H1 (cell line): ENCODE results near the gene IL18R1.

Experiments
- ATF3 ChIP-seq: IDR thresholded peaks from 2 replicates; pipeline ENCODE4 v1.6.1; 2011; ENCODE audit warnings: low read depth, mild to moderate bottlenecking, low read length; ENCODE audit not compliant: insufficient read depth
- CTCF ChIP-seq, 3 experiments: IDR thresholded peaks; 1 replicate in 2 of 3; 2 replicates in 1 of 3; pipeline versions ENCODE4 v1.5.1 to v1.6.1; 2011; ENCODE audit warnings: low read length in 3 of 3, mild to moderate bottlenecking in 3 of 3, inconsistent platforms in 2 of 3, low read depth in 1 of 3, moderate library complexity in 1 of 3; ENCODE audit not compliant: insufficient read depth in 1 of 3; ENCODE audit errors: control extremely low read depth in 1 of 3
- EZH2 ChIP-seq: fragments of 200-600 bp; sonication (generic); IDR thresholded peaks from 2 replicates; pipeline ENCODE4 v1.7.1; 2012; ENCODE audit warnings: low read depth, mild to moderate bottlenecking, moderate library complexity, low read length, inconsistent platforms; ENCODE audit not compliant: severe bottlenecking
- JUN ChIP-seq: IDR thresholded peaks from 2 replicates; pipeline ENCODE4 v1.6.1; 2011; ENCODE audit warnings: low read depth, mild to moderate bottlenecking, improper control_type of control experiment, low read length
- POLR2A ChIP-seq, 2 experiments: IDR thresholded peaks; 1 replicate in 1 of 2; 2 replicates in 1 of 2; pipeline ENCODE4 v1.6.1; 2011; ENCODE audit warnings: low read depth in 2 of 2, low read length in 2 of 2, mild to moderate bottlenecking in 2 of 2; ENCODE audit errors: control extremely low read depth in 1 of 2
- RAD21 ChIP-seq, 2 experiments: IDR thresholded peaks in 1 of 2; conservative IDR thresholded peaks in 1 of 2; 2 replicates each; pipeline ENCODE4 v1.6.1; 2011; ENCODE audit warnings: low read depth in 2 of 2, low read length in 2 of 2, improper control_type of control experiment in 1 of 2, inconsistent platforms in 1 of 2, mild to moderate bottlenecking in 1 of 2, moderate library complexity in 1 of 2
- SP1 ChIP-seq: IDR thresholded peaks from 2 replicates; pipeline ENCODE4 v1.6.1; 2011; ENCODE audit warnings: low read depth, low read length
- SP2 ChIP-seq: IDR thresholded peaks from 2 replicates; pipeline ENCODE4 v1.6.1; 2012; ENCODE audit warnings: mild to moderate bottlenecking, low read length, inconsistent platforms

- TF ChIP-seq SP1 (no peak), CTCF (IDR thresholded peaks at IDR 0.05; ENCODE audit: control extremely low read depth in 1 of 3, insufficient read depth in 1 of 3, low read depth in 1 of 3, low read length in 3 of 3) (no peak), RAD21 (IDR thresholded peaks at IDR 0.05 in 1 of 2, conservative IDR thresholded peaks at IDR 0.05 in 1 of 2; ENCODE audit: low read depth in 2 of 2, low read length in 2 of 2) (no peak), POLR2A (IDR thresholded peaks at IDR 0.05; ENCODE audit: control extremely low read depth in 1 of 2, low read depth in 2 of 2, low read length in 2 of 2) (no peak), SP2 (no peak), ATF3 (no peak), JUN (no peak), EZH2 (no peak)
Observed at GRCh38 chr2:102433973-102434654, 78.5 kb downstream of the IL18R1 start.
